Glutamatergic neuron (in vitro differentiated cells): ENCODE data around the gene EXOSC5. TPM values are rescaled to one million over a fixed set of nuclear protein-coding genes. Genes with fewer than 3 reads are reported as not detected.
A peak's percentile ranks its signal among the peaks of the same experiment; 100 is the strongest.

Source experiments
- DNase-seq: peaks from one replicate; pipeline ENCODE4 v3.0.0; 2022
- H3K27ac Mint-ChIP-seq: one replicate; pipeline ENCODE4 v1.8.0; 2020; ENCODE audit warnings: mild to moderate bottlenecking, mixed read lengths, inconsistent platforms; ENCODE audit not compliant: unreplicated experiment
- H3K27me3 Mint-ChIP-seq: one replicate; pipeline ENCODE4 v1.8.0; 2020; ENCODE audit warnings: mild to moderate bottlenecking, moderate library complexity, mixed read lengths, inconsistent platforms; ENCODE audit not compliant: unreplicated experiment
- H3K36me3 Mint-ChIP-seq: one replicate; pipeline ENCODE4 v1.8.0; 2020; ENCODE audit warnings: mild to moderate bottlenecking, mixed read lengths, inconsistent platforms; ENCODE audit not compliant: unreplicated experiment
- H3K4me1 Mint-ChIP-seq: one replicate; pipeline ENCODE4 v1.8.0; 2020; ENCODE audit warnings: mild to moderate bottlenecking, low read depth, mixed read lengths, inconsistent platforms; ENCODE audit not compliant: unreplicated experiment
- H3K4me3 Mint-ChIP-seq: one replicate; pipeline ENCODE4 v1.8.0; 2020; ENCODE audit warnings: mild to moderate bottlenecking, mixed read lengths, inconsistent platforms; ENCODE audit not compliant: unreplicated experiment
- H3K9me3 Mint-ChIP-seq: one replicate; pipeline ENCODE4 v1.8.0; 2020; ENCODE audit warnings: mild to moderate bottlenecking, moderate library complexity, mixed read lengths, inconsistent platforms; ENCODE audit not compliant: unreplicated experiment
- CTCF ChIP-seq: fragments of 200-600 bp; sonication (generic); IDR thresholded peaks from one replicate; pipeline ENCODE4 v1.5.0; 2021; ENCODE audit not compliant: partially characterized antibody, unreplicated experiment
- total RNA-seq: library from RNA; stranded (reverse); fragmentation: NEBNext Ultra II Directional; extraction: Animal tissue kit (Norgen Biotek cat#: 25700); gene quantifications from one replicate; pipeline ENCODE4 v1.2.1, GENCODE V29; 2021; ENCODE audit not compliant: unreplicated experiment

Gene EXOSC5
- total RNA-seq, 1 donor from 2014 or later, result 18.2 TPM

GRCh38 chr19:41415154-41415571 is 18.0 kb upstream of the EXOSC5 start:
- Mint-ChIP-seq H3K4me1 (no peaks in the 10 kb centered on the region), H3K9me3 (peaks cover 2% of the 10 kb centered on the region), H3K27ac (no peak overlapping the region), H3K4me3 (no peak overlapping the region), H3K36me3 (no peaks in the 10 kb centered on the region), H3K27me3 (peaks cover 7% of the 10 kb centered on the region)
- TF ChIP-seq CTCF, result no peak
- no peak for DNase-seq

- Mint-ChIP-seq H3K27me3 (peaks cover 5% of the 10 kb centered on the region), H3K4me3 (peak overlapping the region; percentile 34), H3K36me3 (no peaks in the 10 kb centered on the region), H3K4me1 (no peaks in the 10 kb centered on the region), H3K27ac (no peak overlapping the region), H3K9me3 (peaks cover 2% of the 10 kb centered on the region)
- DNase-seq, result no peak
- no peak for TF ChIP-seq CTCF
Observed at GRCh38 chr19:41414461-41414860, 17.3 kb upstream of the EXOSC5 start.

GRCh38 chr19:41413947-41414346 is 16.8 kb upstream of the EXOSC5 start:
- peaks cover 5% of the 10 kb centered on the region for H3K27me3 Mint-ChIP-seq
- no peaks in the 10 kb centered on the region for H3K4me1 Mint-ChIP-seq
- DNase-seq, result no peak
- H3K27ac Mint-ChIP-seq, result no peak overlapping the region
- H3K4me3 Mint-ChIP-seq, result no peak overlapping the region
- H3K9me3 Mint-ChIP-seq, result peaks cover 2% of the 10 kb centered on the region
- H3K36me3 Mint-ChIP-seq, result no peaks in the 10 kb centered on the region
- TF ChIP-seq CTCF, result no peak

- TF ChIP-seq CTCF, result no peak
- Mint-ChIP-seq H3K9me3 (peaks cover 2% of the 10 kb centered on the region), H3K36me3 (no peaks in the 10 kb centered on the region), H3K4me1 (no peaks in the 10 kb centered on the region), H3K27ac (no peak overlapping the region), H3K4me3 (no peak overlapping the region), H3K27me3 (peaks cover 5% of the 10 kb centered on the region)
- DNase-seq, result no peak
Observed at GRCh38 chr19:41412953-41413352, 15.8 kb upstream of the EXOSC5 start.

GRCh38 chr19:41411968-41412265 is 14.8 kb upstream of the EXOSC5 start:
- no peak for DNase-seq
- Mint-ChIP-seq H3K4me3 (no peak overlapping the region), H3K4me1 (no peaks in the 10 kb centered on the region), H3K27ac (no peak overlapping the region), H3K36me3 (no peaks in the 10 kb centered on the region), H3K9me3 (peaks cover 2% of the 10 kb centered on the region), H3K27me3 (peaks cover 3% of the 10 kb centered on the region)
- no peak for TF ChIP-seq CTCF
